ENCODE data around the gene PRKAR1B. TPM values are rescaled to one million over a fixed set of nuclear protein-coding genes. Genes with fewer than 3 reads are reported as not detected.

PRKAR1B gene
- total RNA-seq, 2 experiments from 2014 or later = 22.5 to 41.6 TPM

DNA sequence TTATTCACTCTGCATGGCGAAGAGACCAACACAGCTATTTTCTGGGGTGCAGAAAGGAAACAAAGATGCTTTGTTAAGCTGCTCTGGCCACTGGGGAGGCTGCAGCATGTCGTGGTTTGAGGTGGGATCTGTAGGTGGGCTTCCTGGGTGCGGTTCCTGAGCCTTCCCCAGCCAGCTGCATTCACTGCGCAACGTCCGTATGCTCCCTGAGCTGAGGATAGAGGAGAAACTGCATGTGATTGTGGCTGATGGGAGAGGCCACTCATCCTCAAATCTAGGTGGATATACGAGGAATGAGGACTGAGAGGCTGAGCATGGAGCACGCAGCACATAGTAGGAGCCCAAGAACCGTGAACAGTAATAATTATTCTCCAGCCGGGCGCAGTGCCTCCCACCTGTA is 10.4 kb downstream of the PRKAR1B start:
- no peaks in the 10 kb centered on the region for H4K20me1 ChIP-seq (ENCODE audit: insufficient read depth, low read length)
- no TSS peak for BruUV-seq (replicated peaks)
- no peaks in the 10 kb centered on the region; the same call in 1 of the 2 replicates for H3K79me2 ChIP-seq (ENCODE audit: insufficient read depth, low read depth, low read length)
- no peak overlapping the region for H3K4me3 ChIP-seq (ENCODE audit: low read depth, low read length, poor library complexity, severe bottlenecking)
- POLR2A ChIA-PET = no interaction called here
- H3K27ac ChIP-seq (ENCODE audit: low read depth, low read length, poor library complexity, severe bottlenecking) = no peak overlapping the region
- H3K9me3 ChIP-seq (ENCODE audit: low read length) = no peaks in the 10 kb centered on the region
- no peak for TF ChIP-seq EZH2phosphoT487 (IDR thresholded peaks at IDR 0.05; ENCODE audit: borderline replicate concordance, low read depth, low read length)
- TF ChIP-seq, protein P1, sequence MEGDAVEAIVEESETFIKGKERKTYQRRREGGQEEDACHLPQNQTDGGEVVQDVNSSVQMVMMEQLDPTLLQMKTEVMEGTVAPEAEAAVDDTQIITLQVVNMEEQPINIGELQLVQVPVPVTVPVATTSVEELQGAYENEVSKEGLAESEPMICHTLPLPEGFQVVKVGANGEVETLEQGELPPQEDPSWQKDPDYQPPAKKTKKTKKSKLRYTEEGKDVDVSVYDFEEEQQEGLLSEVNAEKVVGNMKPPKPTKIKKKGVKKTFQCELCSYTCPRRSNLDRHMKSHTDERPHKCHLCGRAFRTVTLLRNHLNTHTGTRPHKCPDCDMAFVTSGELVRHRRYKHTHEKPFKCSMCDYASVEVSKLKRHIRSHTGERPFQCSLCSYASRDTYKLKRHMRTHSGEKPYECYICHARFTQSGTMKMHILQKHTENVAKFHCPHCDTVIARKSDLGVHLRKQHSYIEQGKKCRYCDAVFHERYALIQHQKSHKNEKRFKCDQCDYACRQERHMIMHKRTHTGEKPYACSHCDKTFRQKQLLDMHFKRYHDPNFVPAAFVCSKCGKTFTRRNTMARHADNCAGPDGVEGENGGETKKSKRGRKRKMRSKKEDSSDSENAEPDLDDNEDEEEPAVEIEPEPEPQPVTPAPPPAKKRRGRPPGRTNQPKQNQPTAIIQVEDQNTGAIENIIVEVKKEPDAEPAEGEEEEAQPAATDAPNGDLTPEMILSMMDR (conservative IDR thresholded peaks at IDR 0.05; ENCODE audit: low read length) = no peak
- no peak overlapping the region for H3K4me2 ChIP-seq (ENCODE audit: low read length)
- no peak for DNase-seq (ENCODE audit: low spot score)
- no peak overlapping the region for H2AFZ ChIP-seq (ENCODE audit: low read length)
- H3K36me3 ChIP-seq (ENCODE audit: insufficient read depth, low read length) = peaks cover 9% of the 10 kb centered on the region
- no peaks in the 10 kb centered on the region for H3K4me1 ChIP-seq (ENCODE audit: insufficient read depth, low read length, poor library complexity, severe bottlenecking)
- H3K9me2 ChIP-seq (ENCODE audit: insufficient read depth, low read length) = no peaks in the 10 kb centered on the region
- CTCF ChIA-PET (ENCODE audit: unreplicated experiment) = no interaction called here
- intact Hi-C loops (cut with micrococcal nuclease; ENCODE audit: unreplicated experiment) = no loop called here

DNA sequence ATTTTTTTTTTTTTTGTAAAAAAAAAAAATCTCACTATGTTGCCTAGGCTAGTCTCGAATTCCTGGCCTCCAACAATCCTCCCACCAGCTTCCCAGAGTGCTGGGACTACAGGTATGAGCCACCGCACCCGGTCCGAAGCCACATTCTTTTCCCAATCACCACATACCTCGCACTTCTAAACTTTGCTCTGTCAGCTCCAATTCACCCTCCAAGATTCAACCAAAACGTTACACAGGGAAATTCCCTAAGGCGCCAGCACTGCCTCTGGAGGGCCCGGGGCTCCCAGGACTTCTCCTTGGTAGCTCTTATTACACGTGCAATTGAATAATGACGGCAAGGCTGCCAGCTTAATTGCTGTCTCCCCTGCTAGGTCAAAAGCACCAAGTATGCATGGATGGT is 10.9 kb downstream of the PRKAR1B start:
- Histone ChIP-seq H2AFZ (ENCODE audit: low read length) (no peak overlapping the region), H3K4me3 (ENCODE audit: low read depth, low read length, poor library complexity, severe bottlenecking) (no peak overlapping the region), H3K36me3 (ENCODE audit: insufficient read depth, low read length) (peaks cover 6% of the 10 kb centered on the region), H3K4me2 (ENCODE audit: low read length) (no peak overlapping the region), H3K4me1 (ENCODE audit: insufficient read depth, low read length, poor library complexity, severe bottlenecking) (no peaks in the 10 kb centered on the region), H4K20me1 (ENCODE audit: insufficient read depth, low read length) (no peaks in the 10 kb centered on the region), H3K9me2 (ENCODE audit: insufficient read depth, low read length) (no peaks in the 10 kb centered on the region), H3K79me2 (ENCODE audit: insufficient read depth, low read depth, low read length) (no peaks in the 10 kb centered on the region; the same call in 1 of the 2 replicates), H3K27ac (ENCODE audit: low read depth, low read length, poor library complexity, severe bottlenecking) (no peak overlapping the region), H3K9me3 (ENCODE audit: low read length) (no peaks in the 10 kb centered on the region)
- no TSS peak for BruUV-seq (replicated peaks)
- no peak for DNase-seq (ENCODE audit: low spot score)
- intact Hi-C loops (cut with micrococcal nuclease; ENCODE audit: unreplicated experiment) = no loop called here
- CTCF ChIA-PET (ENCODE audit: unreplicated experiment) = no interaction called here
- TF ChIP-seq, protein P1 (conservative IDR thresholded peaks at IDR 0.05; ENCODE audit: low read length) = no peak
- TF ChIP-seq EZH2phosphoT487 (IDR thresholded peaks at IDR 0.05; ENCODE audit: borderline replicate concordance, low read depth, low read length) = no peak
- POLR2A ChIA-PET = no interaction called here

DNA sequence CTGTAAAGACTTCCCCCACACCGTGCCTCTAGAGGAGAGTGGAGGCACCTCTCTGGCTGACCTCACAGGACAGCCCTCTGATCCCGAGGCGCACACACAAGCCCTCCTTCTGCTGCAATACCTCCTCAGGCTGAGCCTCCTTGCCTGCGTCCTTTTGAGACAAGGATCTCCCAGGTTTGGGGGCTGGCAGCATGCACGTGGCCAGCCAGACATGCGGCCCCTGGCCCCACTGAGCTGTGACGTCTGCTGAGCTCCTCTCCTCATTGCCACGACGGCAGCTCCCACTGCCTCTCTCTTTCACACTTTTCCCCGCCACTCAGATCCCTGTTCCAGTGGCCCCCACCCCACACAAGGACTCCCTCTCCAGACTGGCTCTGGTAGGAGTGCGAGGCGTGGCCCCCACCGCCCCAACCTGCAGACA is 12.8 kb downstream of the PRKAR1B start:
- no TSS peak for BruUV-seq (replicated peaks)
- no peak for DNase-seq (ENCODE audit: low spot score)

More for the DNA sequence above, 12.8 kb downstream of the PRKAR1B start:
- ChIA-PET POLR2A (no interaction called here), CTCF (ENCODE audit: unreplicated experiment) (no interaction called here)
- H4K20me1 ChIP-seq (ENCODE audit: insufficient read depth, low read length) = no peaks in the 10 kb centered on the region
- H3K4me1 ChIP-seq (ENCODE audit: insufficient read depth, low read length, poor library complexity, severe bottlenecking) = no peaks in the 10 kb centered on the region
- H3K4me2 ChIP-seq (ENCODE audit: low read length) = no peak overlapping the region
- TF ChIP-seq, protein P1 (conservative IDR thresholded peaks at IDR 0.05; ENCODE audit: low read length) = no peak
- TF ChIP-seq EZH2phosphoT487 (IDR thresholded peaks at IDR 0.05; ENCODE audit: borderline replicate concordance, low read depth, low read length) = no peak
- intact Hi-C loops (cut with micrococcal nuclease; ENCODE audit: unreplicated experiment) = no loop called here
- H3K27ac ChIP-seq (ENCODE audit: low read depth, low read length, poor library complexity, severe bottlenecking) = no peak overlapping the region
- no peaks in the 10 kb centered on the region for H3K9me2 ChIP-seq (ENCODE audit: insufficient read depth, low read length)
- no peak overlapping the region for H3K4me3 ChIP-seq (ENCODE audit: low read depth, low read length, poor library complexity, severe bottlenecking)
- H3K79me2 ChIP-seq (ENCODE audit: insufficient read depth, low read depth, low read length) = no peaks in the 10 kb centered on the region
- H3K36me3 ChIP-seq (ENCODE audit: insufficient read depth, low read length) = peaks cover 9% of the 10 kb centered on the region; the same call in 1 of the 2 replicates
- H3K9me3 ChIP-seq (ENCODE audit: low read length) = no peaks in the 10 kb centered on the region
- H2AFZ ChIP-seq (ENCODE audit: low read length) = no peak overlapping the region
